Measurements from ENCODE around the gene AIPL1. TPM values are rescaled to one million over a fixed set of nuclear protein-coding genes. Genes with fewer than 3 reads are reported as not detected.

The AIPL1 gene
- total RNA-seq, 1 experiment from 2014 or later = not detected

DNA sequence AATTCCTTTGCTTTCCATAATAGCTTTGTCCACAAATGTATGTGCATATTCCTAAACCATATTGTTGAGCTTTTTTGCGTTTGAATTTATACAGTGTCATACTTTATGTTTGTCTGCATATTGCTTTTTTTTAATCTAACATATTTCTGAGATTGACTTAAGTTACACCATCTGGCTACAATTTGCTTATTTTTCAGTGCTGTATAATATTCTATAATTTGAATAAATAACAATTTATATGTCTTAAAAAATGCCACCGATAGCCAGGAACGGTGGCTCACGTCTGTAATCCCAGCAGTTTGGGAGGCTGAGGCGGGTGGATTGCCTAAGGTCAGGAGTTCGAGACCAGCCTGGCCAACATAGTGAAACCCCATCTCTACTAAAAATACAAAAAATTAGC is 7.9 kb upstream of the AIPL1 start:
- TF ChIP-seq TCF7L2 (IDR thresholded peaks at IDR 0.05; ENCODE audit: low read depth, low read length) (no peak), SIN3A (IDR thresholded peaks at IDR 0.05; ENCODE audit: borderline replicate concordance, insufficient read depth, low read depth, low read length) (no peak), REST (IDR thresholded peaks at IDR 0.05; ENCODE audit: insufficient read depth in 1 of 2, low read depth in 2 of 2, low read length in 1 of 2) (no peak), POLR2AphosphoS5 (IDR thresholded peaks at IDR 0.05; ENCODE audit: low read depth, low read length) (no peak)
- TF ChIP-seq, protein P1, sequence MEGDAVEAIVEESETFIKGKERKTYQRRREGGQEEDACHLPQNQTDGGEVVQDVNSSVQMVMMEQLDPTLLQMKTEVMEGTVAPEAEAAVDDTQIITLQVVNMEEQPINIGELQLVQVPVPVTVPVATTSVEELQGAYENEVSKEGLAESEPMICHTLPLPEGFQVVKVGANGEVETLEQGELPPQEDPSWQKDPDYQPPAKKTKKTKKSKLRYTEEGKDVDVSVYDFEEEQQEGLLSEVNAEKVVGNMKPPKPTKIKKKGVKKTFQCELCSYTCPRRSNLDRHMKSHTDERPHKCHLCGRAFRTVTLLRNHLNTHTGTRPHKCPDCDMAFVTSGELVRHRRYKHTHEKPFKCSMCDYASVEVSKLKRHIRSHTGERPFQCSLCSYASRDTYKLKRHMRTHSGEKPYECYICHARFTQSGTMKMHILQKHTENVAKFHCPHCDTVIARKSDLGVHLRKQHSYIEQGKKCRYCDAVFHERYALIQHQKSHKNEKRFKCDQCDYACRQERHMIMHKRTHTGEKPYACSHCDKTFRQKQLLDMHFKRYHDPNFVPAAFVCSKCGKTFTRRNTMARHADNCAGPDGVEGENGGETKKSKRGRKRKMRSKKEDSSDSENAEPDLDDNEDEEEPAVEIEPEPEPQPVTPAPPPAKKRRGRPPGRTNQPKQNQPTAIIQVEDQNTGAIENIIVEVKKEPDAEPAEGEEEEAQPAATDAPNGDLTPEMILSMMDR (IDR thresholded peaks at IDR 0.05) = no peak
- in situ Hi-C loops (cut with HindIII; ENCODE audit: low pct_unique_long_range_greater_than_20kb, low sequenced_read_pairs) (no loop called here), intact Hi-C loops (cut with micrococcal nuclease; ENCODE audit: unreplicated experiment) (no loop called here)
- ChIA-PET POLR2A (no interaction called here), CTCF (interaction anchor here (0.6 kb wide), 1 partner anchor 851 kb away, joined by 6 read pairs; no protein-coding TSS in a partner anchor)
- no TSS peak for BruUV-seq (replicated peaks)
- ATAC-seq (no peak), DNase-seq (ENCODE audit: low read depth, low spot score) (no peak)
- no peaks in the 10 kb centered on the region for H3K9me3 ChIP-seq (ENCODE audit: control insufficient read depth, insufficient read depth, low read depth, low read length)
- H3K36me3 ChIP-seq (ENCODE audit: control insufficient read depth, insufficient read depth, low read length) = no peaks in the 10 kb centered on the region
- no peaks in the 10 kb centered on the region for H3K27me3 ChIP-seq (ENCODE audit: control insufficient read depth, insufficient read depth, low read length)
- H3K4me1 ChIP-seq (ENCODE audit: control insufficient read depth, insufficient read depth, low read length) = peaks cover 7% of the 10 kb centered on the region
- H3K27ac ChIP-seq (ENCODE audit: low read length) = no peak overlapping the region
- H3K4me3 ChIP-seq (ENCODE audit: low read depth in 2 of 2, low read length in 2 of 2) = no peak overlapping the region

- ATAC-seq (no peak), DNase-seq (ENCODE audit: low read depth, low spot score) (no peak)
- no peak overlapping the region for H3K4me3 ChIP-seq (ENCODE audit: low read depth in 2 of 2, low read length in 2 of 2)
- H3K27me3 ChIP-seq (ENCODE audit: control insufficient read depth, insufficient read depth, low read length) = no peaks in the 10 kb centered on the region
- in situ Hi-C loops (cut with HindIII; ENCODE audit: low pct_unique_long_range_greater_than_20kb, low sequenced_read_pairs) = no loop called here
- intact Hi-C loops (cut with micrococcal nuclease; ENCODE audit: unreplicated experiment) = no loop called here
- H3K4me1 ChIP-seq (ENCODE audit: control insufficient read depth, insufficient read depth, low read length) = peaks cover under 1% of the 10 kb centered on the region
- H3K36me3 ChIP-seq (ENCODE audit: control insufficient read depth, insufficient read depth, low read length) = no peaks in the 10 kb centered on the region
- POLR2A ChIA-PET = no interaction called here
- no TSS peak for BruUV-seq (replicated peaks)
- TF ChIP-seq SIN3A (IDR thresholded peaks at IDR 0.05; ENCODE audit: borderline replicate concordance, insufficient read depth, low read depth, low read length) (no peak), TCF7L2 (IDR thresholded peaks at IDR 0.05; ENCODE audit: low read depth, low read length) (no peak), POLR2AphosphoS5 (IDR thresholded peaks at IDR 0.05; ENCODE audit: low read depth, low read length) (no peak), REST (IDR thresholded peaks at IDR 0.05; ENCODE audit: insufficient read depth in 1 of 2, low read depth in 2 of 2, low read length in 1 of 2) (no peak)
- TF ChIP-seq, protein P1 (IDR thresholded peaks at IDR 0.05) = no peak
- CTCF ChIA-PET = no interaction called here
- H3K9me3 ChIP-seq (ENCODE audit: control insufficient read depth, insufficient read depth, low read depth, low read length) = no peaks in the 10 kb centered on the region
- no peak overlapping the region for H3K27ac ChIP-seq (ENCODE audit: low read length)
Measured at GRCh38 chr17:6439951-6440350, 5.0 kb upstream of the AIPL1 start.
